ENCODE results near the gene SATB1.

DNA sequence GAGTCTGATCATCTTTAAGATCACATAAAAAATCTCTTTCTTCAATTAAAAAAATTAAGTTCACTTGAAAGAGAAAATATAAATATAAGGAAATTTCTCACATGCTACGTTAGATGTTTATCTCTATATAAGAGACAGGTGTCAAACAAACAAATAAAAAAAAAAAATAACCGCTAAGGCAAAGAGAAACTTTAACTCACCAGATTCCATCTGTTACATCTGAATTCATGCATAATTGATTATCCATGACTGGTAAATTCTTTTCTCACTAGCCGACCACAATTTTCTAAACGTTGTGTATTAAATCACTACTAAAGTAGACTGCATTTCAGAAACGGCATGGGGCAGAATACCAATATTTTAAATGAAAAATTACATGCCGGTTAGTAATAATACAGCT lies 9.6 kb upstream of the SATB1 start:
- TF ChIP-seq, protein P1, sequence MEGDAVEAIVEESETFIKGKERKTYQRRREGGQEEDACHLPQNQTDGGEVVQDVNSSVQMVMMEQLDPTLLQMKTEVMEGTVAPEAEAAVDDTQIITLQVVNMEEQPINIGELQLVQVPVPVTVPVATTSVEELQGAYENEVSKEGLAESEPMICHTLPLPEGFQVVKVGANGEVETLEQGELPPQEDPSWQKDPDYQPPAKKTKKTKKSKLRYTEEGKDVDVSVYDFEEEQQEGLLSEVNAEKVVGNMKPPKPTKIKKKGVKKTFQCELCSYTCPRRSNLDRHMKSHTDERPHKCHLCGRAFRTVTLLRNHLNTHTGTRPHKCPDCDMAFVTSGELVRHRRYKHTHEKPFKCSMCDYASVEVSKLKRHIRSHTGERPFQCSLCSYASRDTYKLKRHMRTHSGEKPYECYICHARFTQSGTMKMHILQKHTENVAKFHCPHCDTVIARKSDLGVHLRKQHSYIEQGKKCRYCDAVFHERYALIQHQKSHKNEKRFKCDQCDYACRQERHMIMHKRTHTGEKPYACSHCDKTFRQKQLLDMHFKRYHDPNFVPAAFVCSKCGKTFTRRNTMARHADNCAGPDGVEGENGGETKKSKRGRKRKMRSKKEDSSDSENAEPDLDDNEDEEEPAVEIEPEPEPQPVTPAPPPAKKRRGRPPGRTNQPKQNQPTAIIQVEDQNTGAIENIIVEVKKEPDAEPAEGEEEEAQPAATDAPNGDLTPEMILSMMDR (IDR thresholded peaks at IDR 0.05; ENCODE audit: low read length): no peak
- no peak for TF ChIP-seq EZH2phosphoT487 (IDR thresholded peaks at IDR 0.05; ENCODE audit: low read length)
